ENCODE measurements around the gene NCEH1. TPM values are rescaled to one million over a fixed set of nuclear protein-coding genes. Genes with fewer than 3 reads are reported as not detected.

Gene NCEH1
- total and polyA plus RNA-seq, 2 of the 13 experiments (the other 11 are each of a cell fraction or from before 2014, with no cell fraction given) = 12.9 to 21.4 TPM

GRCh38 chr3:172710664-172711453 lies at the start of gene NCEH1 (continued):
- TF ChIP-seq LCORL (IDR thresholded peaks at IDR 0.05) = no peak
- TF ChIP-seq LCORL (CRISPR knock-in tag; IDR thresholded peaks at IDR 0.05) = no peak
- peak; percentile 76 for TF ChIP-seq THAP11 (CRISPR knock-in tag; IDR thresholded peaks at IDR 0.05)
- no peak for TF ChIP-seq CBFB (CRISPR knock-in tag; IDR thresholded peaks at IDR 0.05)
- peak; percentile 73 for TF ChIP-seq ZNF205 (CRISPR knock-in tag; IDR thresholded peaks at IDR 0.05)
- TF ChIP-seq, protein P1, sequence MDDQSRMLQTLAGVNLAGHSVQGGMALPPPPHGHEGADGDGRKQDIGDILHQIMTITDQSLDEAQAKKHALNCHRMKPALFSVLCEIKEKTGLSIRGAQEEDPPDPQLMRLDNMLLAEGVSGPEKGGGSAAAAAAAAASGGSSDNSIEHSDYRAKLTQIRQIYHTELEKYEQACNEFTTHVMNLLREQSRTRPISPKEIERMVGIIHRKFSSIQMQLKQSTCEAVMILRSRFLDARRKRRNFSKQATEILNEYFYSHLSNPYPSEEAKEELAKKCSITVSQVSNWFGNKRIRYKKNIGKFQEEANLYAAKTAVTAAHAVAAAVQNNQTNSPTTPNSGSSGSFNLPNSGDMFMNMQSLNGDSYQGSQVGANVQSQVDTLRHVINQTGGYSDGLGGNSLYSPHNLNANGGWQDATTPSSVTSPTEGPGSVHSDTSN (CRISPR knock-in tag; IDR thresholded peaks at IDR 0.05; ENCODE audit: borderline replicate concordance) = 0 out of 2 replicates have a peak, but pooled peaks have one; percentile 28
- TF ChIP-seq ZFX (CRISPR knock-in tag; IDR thresholded peaks at IDR 0.05; ENCODE audit: low read depth) = peak; percentile 34; the same call in 1 of the 2 replicates
- TF ChIP-seq, protein P2, sequence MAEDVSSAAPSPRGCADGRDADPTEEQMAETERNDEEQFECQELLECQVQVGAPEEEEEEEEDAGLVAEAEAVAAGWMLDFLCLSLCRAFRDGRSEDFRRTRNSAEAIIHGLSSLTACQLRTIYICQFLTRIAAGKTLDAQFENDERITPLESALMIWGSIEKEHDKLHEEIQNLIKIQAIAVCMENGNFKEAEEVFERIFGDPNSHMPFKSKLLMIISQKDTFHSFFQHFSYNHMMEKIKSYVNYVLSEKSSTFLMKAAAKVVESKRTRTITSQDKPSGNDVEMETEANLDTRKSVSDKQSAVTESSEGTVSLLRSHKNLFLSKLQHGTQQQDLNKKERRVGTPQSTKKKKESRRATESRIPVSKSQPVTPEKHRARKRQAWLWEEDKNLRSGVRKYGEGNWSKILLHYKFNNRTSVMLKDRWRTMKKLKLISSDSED (CRISPR knock-in tag; IDR thresholded peaks at IDR 0.05) = no peak
- peak; percentile 69; the same call in 1 of the 2 replicates for TF ChIP-seq YEATS4 (CRISPR knock-in tag; IDR thresholded peaks at IDR 0.05; ENCODE audit: borderline replicate concordance)
- peak; percentile 85 for TF ChIP-seq TAF1 (CRISPR knock-in tag; IDR thresholded peaks at IDR 0.05)
- TF ChIP-seq NPAS2 (CRISPR knock-in tag; IDR thresholded peaks at IDR 0.05; ENCODE audit: borderline replicate concordance) = no peak
- TF ChIP-seq ZNF550 (CRISPR knock-in tag; IDR thresholded peaks at IDR 0.05; ENCODE audit: borderline replicate concordance) = no peak
- TF ChIP-seq ZNF569 (CRISPR knock-in tag; IDR thresholded peaks at IDR 0.05; ENCODE audit: borderline replicate concordance) = no peak
- TF ChIP-seq ZMAT3 (CRISPR knock-in tag; conservative IDR thresholded peaks at IDR 0.05) = no peak
- TF ChIP-seq FOXA1 (IDR thresholded peaks at IDR 0.05) = no peak
- 0 out of 2 replicates have a peak, but pooled peaks have one; percentile 15 for TF ChIP-seq FOXA1 (CRISPR knock-in tag; IDR thresholded peaks at IDR 0.05)
- TF ChIP-seq, protein P3, sequence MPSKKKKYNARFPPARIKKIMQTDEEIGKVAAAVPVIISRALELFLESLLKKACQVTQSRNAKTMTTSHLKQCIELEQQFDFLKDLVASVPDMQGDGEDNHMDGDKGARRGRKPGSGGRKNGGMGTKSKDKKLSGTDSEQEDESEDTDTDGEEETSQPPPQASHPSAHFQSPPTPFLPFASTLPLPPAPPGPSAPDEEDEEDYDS (CRISPR knock-in tag; IDR thresholded peaks at IDR 0.05) = peak; percentile 99
- no peak for TF ChIP-seq EHMT2 (IDR thresholded peaks at IDR 0.05; ENCODE audit: borderline replicate concordance, low read depth, low read length)
- TF ChIP-seq ZNF446 (CRISPR knock-in tag; IDR thresholded peaks at IDR 0.05) = no peak
- TF ChIP-seq RERE (CRISPR knock-in tag; IDR thresholded peaks at IDR 0.05; ENCODE audit: low read depth) = peak; percentile 15; the same call in 1 of the 2 replicates
- TF ChIP-seq RFX5 (IDR thresholded peaks at IDR 0.05; ENCODE audit: low read depth, low read length) = no peak
